ENCODE results near the gene CRELD2.

CRELD2 gene

GRCh38 chr22:49918911-49919881, 762 bp downstream of the CRELD2 start:
- Histone ChIP-seq H3K4me1 (ENCODE audit: insufficient read depth, poor library complexity, severe bottlenecking) (no peaks in the 10 kb centered on the region), H3K27me3 (ENCODE audit: insufficient read depth, poor library complexity, severe bottlenecking) (no peaks in the 10 kb centered on the region), H3K4me3 (ENCODE audit: severe bottlenecking) (peak overlapping the region; percentile 81), H3K27ac (ENCODE audit: poor library complexity, severe bottlenecking) (peak overlapping the region; percentile 75), H3K9me3 (ENCODE audit: severe bottlenecking) (no peaks in the 10 kb centered on the region), H3K36me3 (ENCODE audit: low read depth) (peaks cover 41% of the 10 kb centered on the region)
- no peak for ATAC-seq (ENCODE audit: low read depth)
- DNase-seq (ENCODE audit: low spot score), result peak; percentile 50
- no peak for TF ChIP-seq CTCF (IDR thresholded peaks at IDR 0.05; ENCODE audit: poor library complexity, severe bottlenecking)

- Histone ChIP-seq H3K36me3 (ENCODE audit: low read depth) (peaks cover 33% of the 10 kb centered on the region), H3K27me3 (ENCODE audit: insufficient read depth, poor library complexity, severe bottlenecking) (no peaks in the 10 kb centered on the region), H3K9me3 (ENCODE audit: severe bottlenecking) (no peaks in the 10 kb centered on the region), H3K4me1 (ENCODE audit: insufficient read depth, poor library complexity, severe bottlenecking) (no peaks in the 10 kb centered on the region), H3K27ac (ENCODE audit: poor library complexity, severe bottlenecking) (no peak overlapping the region), H3K4me3 (ENCODE audit: severe bottlenecking) (no peak overlapping the region)
- ATAC-seq (ENCODE audit: low read depth) (no peak), DNase-seq (ENCODE audit: low spot score) (peak; percentile 45)
- TF ChIP-seq CTCF (IDR thresholded peaks at IDR 0.05; ENCODE audit: poor library complexity, severe bottlenecking), result no peak
These were observed 2.4 kb downstream of the CRELD2 start for GRCh38 chr22:49920859-49921258.

- Histone ChIP-seq H3K9me3 (ENCODE audit: severe bottlenecking) (no peaks in the 10 kb centered on the region), H3K4me3 (ENCODE audit: severe bottlenecking) (no peak overlapping the region), H3K4me1 (ENCODE audit: insufficient read depth, poor library complexity, severe bottlenecking) (no peaks in the 10 kb centered on the region), H3K27ac (ENCODE audit: poor library complexity, severe bottlenecking) (no peak overlapping the region), H3K36me3 (ENCODE audit: low read depth) (peaks cover 24% of the 10 kb centered on the region), H3K27me3 (ENCODE audit: insufficient read depth, poor library complexity, severe bottlenecking) (no peaks in the 10 kb centered on the region)
- no peak for TF ChIP-seq CTCF (IDR thresholded peaks at IDR 0.05; ENCODE audit: poor library complexity, severe bottlenecking)
- DNase-seq (ENCODE audit: low spot score), result peak; percentile 47
- ATAC-seq (ENCODE audit: low read depth), result no peak
These were observed 3.3 kb downstream of the CRELD2 start for GRCh38 chr22:49921508-49922278.

GRCh38 chr22:49922484-49922883, 4.0 kb downstream of the CRELD2 start:
- no peaks in the 10 kb centered on the region for H3K27me3 ChIP-seq (ENCODE audit: insufficient read depth, poor library complexity, severe bottlenecking)
- H3K27ac ChIP-seq (ENCODE audit: poor library complexity, severe bottlenecking), result no peak overlapping the region
- H3K4me1 ChIP-seq (ENCODE audit: insufficient read depth, poor library complexity, severe bottlenecking), result no peaks in the 10 kb centered on the region
- ATAC-seq (ENCODE audit: low read depth) (no peak), DNase-seq (ENCODE audit: low spot score) (peak; percentile 71)
- peaks cover 23% of the 10 kb centered on the region for H3K36me3 ChIP-seq (ENCODE audit: low read depth)
- no peaks in the 10 kb centered on the region for H3K9me3 ChIP-seq (ENCODE audit: severe bottlenecking)
- no peak for TF ChIP-seq CTCF (IDR thresholded peaks at IDR 0.05; ENCODE audit: poor library complexity, severe bottlenecking)
- no peak overlapping the region for H3K4me3 ChIP-seq (ENCODE audit: severe bottlenecking)
